Limb (tissue), 2 donors: ENCODE measurements around the gene CHMP3.
"Not testable (repeated sequence)": the region's sequence is repeated elsewhere in the genome, so short reads cannot be mapped to it uniquely, and the experiment has no call there.

ENCODE experiments used
- DNase-seq, 2 donors: peaks; one replicate each; pipeline ENCODE4 v3.0.0-alpha.2; 2016; ENCODE audit errors: extremely low spot score in 2 of 2

The CHMP3 gene

GRCh38 chr2:86512034-86512433 lies 51.2 kb downstream of the CHMP3 start:
- DNase-seq, result no peak

GRCh38 chr2:86510436-86510933 lies 52.8 kb downstream of the CHMP3 start:
- no peak for DNase-seq

GRCh38 chr2:86507600-86507999 lies 55.6 kb downstream of the CHMP3 start:
- no peak for DNase-seq

- DNase-seq, result no peak
These were observed 62.7 kb downstream of the CHMP3 start for GRCh38 chr2:86500325-86501083.

- no peak for DNase-seq
These were observed 63.9 kb downstream of the CHMP3 start for GRCh38 chr2:86499326-86499725.

DNA sequence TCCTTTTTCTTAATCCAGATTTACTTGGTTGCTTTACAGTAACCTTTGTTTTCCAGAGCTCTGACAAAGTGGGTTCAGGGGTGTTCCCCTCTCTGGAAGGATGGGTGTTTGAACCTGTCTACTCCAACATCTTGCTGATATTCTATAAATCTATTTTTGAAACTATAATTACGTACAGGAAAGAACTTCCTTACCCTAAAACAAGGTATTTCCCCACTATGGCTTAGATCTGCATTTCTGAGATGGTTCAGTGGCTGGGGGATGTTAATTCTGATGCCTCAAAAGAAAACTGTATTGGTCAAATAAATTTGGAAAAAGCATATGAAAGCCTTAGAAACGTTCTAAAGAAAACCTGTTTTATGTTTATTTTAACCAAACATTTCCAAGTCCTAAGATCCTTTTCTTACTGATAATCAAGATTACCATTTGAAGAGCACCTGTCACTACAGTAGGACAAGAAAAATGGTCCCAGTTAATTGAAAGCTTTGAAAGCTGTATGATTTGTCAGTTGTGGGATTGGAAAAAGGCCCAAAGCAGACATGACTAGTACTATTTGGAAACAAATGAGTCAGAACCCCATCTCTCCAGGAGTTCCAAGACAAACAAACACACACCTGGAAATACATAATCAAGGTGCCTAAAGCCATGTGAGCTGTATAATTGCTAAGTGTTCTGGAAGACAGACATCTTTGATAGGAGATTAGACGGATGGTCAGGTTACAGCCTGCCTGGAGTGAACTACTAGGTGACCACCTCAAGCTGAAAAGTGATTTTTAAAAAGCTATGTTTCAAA lies 64.6 kb downstream of the CHMP3 start:
- no peak for DNase-seq

- not testable (repeated sequence) for DNase-seq
These were observed 66.9 kb downstream of the CHMP3 start for GRCh38 chr2:86496391-86496790.

DNA sequence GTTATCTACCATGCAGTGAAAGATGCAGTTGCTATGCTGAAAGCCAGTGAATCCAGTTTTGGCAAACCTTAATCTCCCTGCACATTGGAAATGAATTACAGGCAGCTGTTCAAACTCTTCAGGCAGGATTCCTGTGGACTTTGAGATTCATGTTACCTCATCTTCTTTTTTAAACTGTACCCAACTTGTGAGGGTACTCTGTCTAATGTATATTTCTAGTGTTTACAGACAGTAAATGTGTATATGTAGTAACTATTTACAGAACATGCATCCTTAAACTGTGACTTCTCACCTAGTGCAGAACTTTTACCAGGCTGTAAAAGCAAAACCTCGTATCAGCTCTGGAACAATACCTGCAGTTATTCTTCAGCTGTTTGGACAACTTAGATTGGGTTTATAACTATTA lies 71.2 kb downstream of the CHMP3 start:
- peak in 1 of 2 donors; percentile 49 for DNase-seq

DNA sequence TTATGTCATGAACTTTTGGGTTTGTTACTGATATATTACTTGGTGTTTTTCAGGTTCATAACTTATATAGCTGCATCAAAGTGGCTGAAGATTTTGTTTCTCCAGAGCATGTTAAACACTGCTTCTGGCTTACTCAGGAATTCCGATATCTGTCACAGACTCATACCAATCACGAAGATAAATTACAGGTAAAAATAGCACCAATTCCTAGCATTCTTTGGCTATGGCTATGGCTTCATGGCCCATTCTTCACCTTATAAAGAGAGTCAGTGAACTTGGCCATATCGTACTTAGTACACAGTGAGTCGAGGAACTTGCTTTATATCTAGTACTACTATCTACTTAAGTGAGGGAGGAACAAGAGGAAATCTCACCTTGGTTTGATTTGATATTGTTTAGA lies 72.2 kb downstream of the CHMP3 start:
- DNase-seq, result no peak

GRCh38 chr2:86490245-86490644 lies 73.0 kb downstream of the CHMP3 start:
- no peak for DNase-seq

GRCh38 chr2:86489542-86489941 lies 73.7 kb downstream of the CHMP3 start:
- no peak for DNase-seq

- DNase-seq, result no peak
These were observed 74.5 kb downstream of the CHMP3 start for GRCh38 chr2:86488561-86489250.

DNA sequence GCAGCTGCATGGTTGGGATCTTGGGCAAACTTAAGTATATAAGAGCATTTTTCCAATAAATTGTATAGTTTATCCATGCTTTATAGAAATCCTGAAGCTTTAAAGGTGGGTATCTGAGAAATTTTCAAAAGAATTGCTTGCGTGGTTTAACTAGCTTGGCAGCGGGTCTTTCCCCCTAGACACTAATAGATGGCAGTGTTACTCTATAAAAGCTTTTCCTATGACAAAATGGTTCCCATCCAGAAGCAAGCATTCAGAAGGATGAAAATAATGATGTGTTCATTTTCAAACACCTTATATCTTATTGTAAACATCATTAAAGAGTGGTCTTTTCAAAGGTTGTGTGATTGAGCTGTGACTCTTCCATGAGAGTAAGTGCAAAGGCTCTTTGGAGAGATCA lies 76.2 kb downstream of the CHMP3 start:
- no peak for DNase-seq

DNA sequence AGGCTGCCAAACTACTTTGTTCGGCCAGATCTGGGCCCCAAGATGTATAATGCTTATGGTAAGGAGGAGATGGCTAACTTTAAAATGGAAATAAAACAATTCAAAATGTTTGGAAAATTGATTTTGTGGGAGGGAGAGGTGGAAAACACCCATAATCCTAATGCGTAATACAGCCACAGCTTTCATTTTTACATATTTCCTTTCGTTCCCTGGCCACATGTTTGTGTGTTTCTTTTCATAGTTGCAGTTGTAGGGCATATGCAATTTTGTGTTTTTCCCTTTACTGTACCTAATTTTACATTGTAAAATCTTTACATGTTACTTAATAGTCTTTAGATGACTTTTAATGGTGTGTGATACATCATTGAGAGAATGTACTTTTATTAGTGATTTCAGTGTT lies 77.4 kb downstream of the CHMP3 start:
- DNase-seq, result no peak

DNA sequence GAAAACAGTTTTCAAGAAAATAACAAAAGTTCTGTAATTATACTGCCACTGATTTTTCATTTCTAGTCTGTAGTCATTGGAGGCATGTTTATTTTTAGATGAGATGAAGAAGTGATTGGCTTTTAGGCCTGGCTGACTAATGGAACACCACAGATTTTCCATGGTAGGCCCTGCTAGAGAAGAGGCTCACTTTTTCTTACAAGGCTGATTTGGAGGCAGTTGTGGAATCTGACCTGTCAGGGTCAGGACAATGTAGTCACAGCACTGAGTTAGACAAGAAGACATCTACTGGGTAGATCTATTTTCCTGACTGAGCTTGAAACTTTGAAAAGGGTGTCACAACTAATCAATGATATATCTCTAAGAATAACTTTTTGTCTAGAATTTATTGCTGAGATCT lies 78.1 kb downstream of the CHMP3 start:
- DNase-seq, result no peak

DNA sequence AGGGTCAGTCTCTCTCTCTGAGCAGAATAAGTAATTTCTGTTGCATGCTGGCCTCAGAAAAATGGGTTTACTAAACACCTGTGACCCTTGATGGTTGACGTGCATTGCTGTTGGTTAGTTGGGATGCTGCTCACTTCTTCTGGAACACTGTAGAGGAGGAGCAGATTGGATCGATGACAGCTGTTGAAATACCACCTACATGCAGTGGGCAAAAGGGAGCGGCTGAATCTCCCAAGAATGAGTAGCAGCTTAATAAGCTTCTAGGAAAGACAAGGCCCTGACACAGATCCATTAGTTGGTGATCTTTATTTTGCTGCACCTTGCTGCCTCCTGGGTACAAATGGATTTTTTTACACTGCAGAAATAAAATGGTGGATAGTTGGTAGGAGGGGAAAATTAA lies 78.9 kb downstream of the CHMP3 start:
- DNase-seq, result no peak

- no peak for DNase-seq
These were observed 81.2 kb downstream of the CHMP3 start for GRCh38 chr2:86482034-86482433.

GRCh38 chr2:86480105-86480504 lies 83.1 kb downstream of the CHMP3 start:
- DNase-seq, result no peak

DNA sequence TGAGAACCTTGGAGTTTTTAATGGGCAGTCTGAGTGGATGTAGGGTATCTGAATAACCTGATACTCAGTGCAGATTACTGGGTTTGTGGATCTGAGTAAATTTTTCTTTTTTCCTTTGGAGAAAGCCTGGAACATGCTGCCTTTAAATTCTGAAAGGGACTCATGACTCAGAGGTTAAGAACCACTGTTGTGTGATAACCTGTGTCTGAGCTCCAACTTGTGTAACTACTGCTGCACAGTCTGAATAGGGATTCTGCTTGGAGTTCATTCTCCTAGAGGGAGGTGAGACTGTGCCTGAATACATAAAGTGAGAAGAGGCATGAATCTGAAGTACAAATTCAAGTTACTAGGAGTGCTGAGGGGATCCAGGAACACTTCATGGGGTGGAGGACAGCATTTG lies 85.9 kb downstream of the CHMP3 start:
- DNase-seq, result no peak

DNA sequence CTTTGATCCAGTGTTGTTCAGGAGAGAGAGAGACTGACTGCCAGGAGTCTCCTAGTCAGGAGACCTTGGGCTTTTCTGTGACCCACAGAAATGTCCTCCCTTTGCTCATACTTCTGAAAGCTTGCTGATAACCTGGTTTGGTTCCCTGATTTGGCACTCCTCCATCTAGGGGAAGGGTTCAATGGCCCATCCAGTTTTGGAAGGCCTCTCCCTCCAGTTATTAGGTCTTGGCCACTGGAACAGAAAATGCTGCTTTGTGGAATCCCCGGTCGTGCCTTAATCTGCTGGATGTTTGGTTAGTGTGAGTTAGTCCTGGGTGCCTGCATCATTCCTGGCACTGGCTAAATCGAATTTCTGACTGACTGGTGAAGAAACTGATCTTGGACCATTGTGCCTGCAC lies 86.3 kb downstream of the CHMP3 start:
- DNase-seq, result no peak

DNA sequence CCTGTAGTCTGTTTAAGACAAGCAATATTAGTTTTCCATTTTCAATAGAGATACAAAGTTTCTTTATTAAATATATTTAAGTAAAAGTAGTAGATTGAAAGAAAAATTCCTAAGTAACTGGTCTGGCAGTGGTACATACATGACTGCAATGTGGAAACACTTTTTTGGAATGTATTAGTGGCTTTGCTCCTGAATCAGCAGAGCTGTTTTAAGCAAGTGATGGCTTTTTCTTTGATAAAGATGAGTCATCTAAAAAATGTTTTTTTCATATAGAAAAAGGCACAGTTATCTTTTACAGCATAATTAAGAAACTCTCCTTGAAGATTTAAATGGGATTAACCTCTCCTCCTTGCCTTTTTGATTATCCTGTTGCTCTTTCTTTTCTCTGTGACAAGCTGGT lies 87.2 kb downstream of the CHMP3 start:
- no peak for DNase-seq

DNA sequence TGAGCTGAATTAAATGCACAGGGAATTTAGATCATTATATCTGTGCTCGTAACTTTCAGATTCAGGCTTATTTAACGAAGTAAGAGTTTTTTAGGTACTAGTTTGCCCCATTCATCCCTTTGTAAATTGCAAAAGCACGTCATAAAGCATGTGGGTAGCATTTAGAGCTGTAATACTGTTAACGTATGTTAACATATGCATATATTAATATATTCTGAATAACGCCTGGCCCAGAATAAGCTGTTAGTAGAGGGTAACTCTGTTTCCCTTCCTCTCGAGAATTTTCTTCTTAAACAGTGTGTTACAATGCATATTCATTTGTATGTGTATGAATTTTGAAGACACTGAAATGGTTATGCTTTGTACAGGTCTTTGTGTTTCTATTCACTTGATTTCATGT lies 91.6 kb downstream of the CHMP3 start:
- no peak for DNase-seq
